Measurements from ENCODE around the gene BEND3.
"Not testable (repeated sequence)": the region's sequence is repeated elsewhere in the genome, so short reads cannot be mapped to it uniquely, and the experiment has no call there.

Gene BEND3

GRCh38 chr6:107098436-107099307 is 16.6 kb downstream of the BEND3 start:
- peak in 1 of 2 donors; percentile 44 for DNase-seq
- H3K9me3 ChIP-seq: no peaks in the 10 kb centered on the region
- no peak overlapping the region for H3K27ac ChIP-seq
- H3K4me3 ChIP-seq: no peak overlapping the region
- intact Hi-C loops (cut with DNase I; ENCODE audit: low total_unique reads): no loop called here
- no peaks in the 10 kb centered on the region for H3K4me1 ChIP-seq
- TF ChIP-seq CTCF (IDR thresholded peaks at IDR 0.05): no peak
- H3K27me3 ChIP-seq: no peaks in the 10 kb centered on the region
- peaks cover 0 to 7% (median 0%) of the 10 kb centered on the region in 3 donors for H3K36me3 ChIP-seq

GRCh38 chr6:107084459-107084858 is 30.9 kb downstream of the BEND3 start:
- H3K9me3 ChIP-seq; H3K27me3 ChIP-seq; DNase-seq; H3K4me1 ChIP-seq; intact Hi-C loops (cut with DNase I; ENCODE audit: low total_unique reads); H3K4me3 ChIP-seq; H3K27ac ChIP-seq; H3K36me3 ChIP-seq: not testable (repeated sequence)

- no peak for DNase-seq
- Histone ChIP-seq H3K4me1 (no peaks in the 10 kb centered on the region), H3K27ac (no peak overlapping the region), H3K27me3 (no peaks in the 10 kb centered on the region), H3K4me3 (no peak overlapping the region), H3K36me3 (peaks cover 0 to 9% (median 6%) of the 10 kb centered on the region in 3 donors), H3K9me3 (peaks cover 0 to 2% (median 0%) of the 10 kb centered on the region in 3 donors)
- intact Hi-C loops (cut with DNase I; ENCODE audit: low total_unique reads): no loop called here
- TF ChIP-seq CTCF (IDR thresholded peaks at IDR 0.05): no peak
Measured at GRCh38 chr6:107083921-107084320, 31.4 kb downstream of the BEND3 start.

- Histone ChIP-seq H3K27me3 (no peaks in the 10 kb centered on the region), H3K27ac (no peak overlapping the region), H3K9me3 (peaks cover 0 to 2% (median 0%) of the 10 kb centered on the region in 3 donors), H3K4me1 (no peaks in the 10 kb centered on the region), H3K4me3 (no peak overlapping the region), H3K36me3 (peaks cover 0 to 9% (median 6%) of the 10 kb centered on the region in 3 donors)
- TF ChIP-seq CTCF (IDR thresholded peaks at IDR 0.05): no peak
- intact Hi-C loops (cut with DNase I; ENCODE audit: low total_unique reads): no loop called here
- DNase-seq: peak in 1 of 2 donors; percentile 17
Measured at GRCh38 chr6:107083047-107083768, 32.1 kb downstream of the BEND3 start.

GRCh38 chr6:107082045-107082444 is 33.3 kb downstream of the BEND3 start:
- intact Hi-C loops (cut with DNase I; ENCODE audit: low total_unique reads): no loop called here
- no peak for TF ChIP-seq CTCF (IDR thresholded peaks at IDR 0.05)
- Histone ChIP-seq H3K36me3 (peaks cover 0 to 9% (median 6%) of the 10 kb centered on the region in 3 donors), H3K27ac (no peak overlapping the region), H3K4me3 (no peak overlapping the region), H3K4me1 (no peaks in the 10 kb centered on the region), H3K27me3 (no peaks in the 10 kb centered on the region), H3K9me3 (peaks cover 0 to 2% (median 0%) of the 10 kb centered on the region in 3 donors)
- peak in 1 of 2 donors; percentile 9 for DNase-seq

GRCh38 chr6:107080036-107080435 is 35.3 kb downstream of the BEND3 start:
- DNase-seq: peak in 1 of 2 donors; percentile 23
- Histone ChIP-seq H3K27me3 (no peaks in the 10 kb centered on the region), H3K4me1 (peaks cover 0 to 6% (median 0%) of the 10 kb centered on the region in 4 donors), H3K27ac (no peak overlapping the region), H3K36me3 (peaks cover 0 to 8% (median 6%) of the 10 kb centered on the region in 3 donors), H3K9me3 (peaks cover 0 to 2% (median 0%) of the 10 kb centered on the region in 3 donors), H3K4me3 (no peak overlapping the region)
- intact Hi-C loops (cut with DNase I; ENCODE audit: low total_unique reads): no loop called here
- no peak for TF ChIP-seq CTCF (IDR thresholded peaks at IDR 0.05)

Measured in tibial artery (tissue), 4 donors.